ENCODE measurements around the gene ATP1A4.

ATP1A4 gene

GRCh38 chr1:160207771-160208556, 56.6 kb downstream of the ATP1A4 start:
- no peak for DNase-seq

- no peak for DNase-seq
Observed at GRCh38 chr1:160208557-160209320, 57.3 kb downstream of the ATP1A4 start.

GRCh38 chr1:160209321-160210046, 58.1 kb downstream of the ATP1A4 start:
- DNase-seq: no peak

DNA sequence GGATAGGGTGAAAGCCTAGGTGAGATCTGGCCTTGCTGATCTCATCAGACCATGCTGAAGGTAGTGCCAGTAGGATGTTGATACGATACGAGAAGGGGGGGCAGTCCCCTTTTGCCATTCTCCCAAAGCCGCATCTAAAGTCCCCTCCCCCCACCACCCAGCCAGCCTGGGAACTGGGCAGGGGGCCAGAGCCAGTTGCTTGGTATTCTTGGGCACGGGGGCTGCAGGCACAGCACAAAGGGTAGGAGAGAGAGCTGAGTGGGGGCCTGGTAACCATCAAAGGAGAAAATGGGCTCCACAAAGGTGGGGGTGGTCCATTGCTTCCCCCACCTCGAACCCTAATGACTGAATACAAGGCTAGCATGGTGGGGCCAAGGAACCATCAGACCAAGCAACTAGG, 59.2 kb downstream of the ATP1A4 start:
- DNase-seq: no peak

GRCh38 chr1:160211046-160211790, 59.8 kb downstream of the ATP1A4 start:
- DNase-seq: no peak

DNA sequence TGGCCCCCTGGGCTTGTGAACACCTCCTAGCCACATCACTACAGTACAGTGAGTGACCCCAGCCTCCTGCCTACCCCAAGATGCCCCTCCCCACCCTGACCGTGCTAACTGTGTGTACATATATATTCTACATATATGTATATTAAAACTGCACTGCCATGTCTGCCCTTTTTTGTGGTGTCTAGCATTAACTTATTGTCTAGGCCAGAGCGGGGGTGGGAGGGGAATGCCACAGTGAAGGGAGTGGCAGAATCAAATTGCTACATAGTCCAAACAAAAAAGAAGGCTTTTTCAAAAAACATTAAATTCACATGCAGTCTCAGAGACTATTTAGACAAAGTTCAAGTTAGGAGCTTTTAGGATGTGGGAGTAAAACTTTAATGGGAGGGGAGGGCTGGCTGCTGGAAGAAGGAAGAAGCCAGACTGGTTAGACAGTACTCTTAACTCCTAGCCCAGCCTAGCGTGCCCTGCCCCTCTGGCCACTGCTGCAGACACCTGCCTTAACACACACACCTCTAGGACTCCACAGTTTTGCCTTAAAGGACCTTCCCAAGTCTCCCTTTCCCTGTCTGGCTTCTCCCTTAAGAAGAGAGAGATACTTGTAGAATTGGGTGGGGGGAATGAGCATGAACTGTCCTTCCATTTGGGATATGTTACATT, 63.2 kb downstream of the ATP1A4 start:
- DNase-seq: no peak

DNA sequence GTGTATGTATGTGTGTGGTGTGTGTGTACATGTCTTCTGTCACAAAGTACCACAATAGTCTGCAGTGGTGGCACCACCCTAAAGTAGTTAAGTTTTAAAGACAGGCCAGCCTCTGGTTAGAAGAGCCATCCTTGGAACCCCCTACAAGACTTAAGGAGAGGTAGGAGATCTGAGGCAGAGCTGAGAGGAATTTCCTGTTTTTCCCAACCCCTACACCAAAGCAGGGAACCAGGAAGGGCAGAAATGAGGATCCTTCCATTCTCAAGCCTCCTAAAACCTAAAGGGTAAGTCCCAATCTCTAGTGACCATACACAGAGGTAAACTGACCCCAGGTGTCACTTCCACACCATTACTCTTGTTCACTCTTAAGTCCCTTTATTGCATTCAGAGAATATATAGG, 64.9 kb downstream of the ATP1A4 start:
- no peak for DNase-seq

DNA sequence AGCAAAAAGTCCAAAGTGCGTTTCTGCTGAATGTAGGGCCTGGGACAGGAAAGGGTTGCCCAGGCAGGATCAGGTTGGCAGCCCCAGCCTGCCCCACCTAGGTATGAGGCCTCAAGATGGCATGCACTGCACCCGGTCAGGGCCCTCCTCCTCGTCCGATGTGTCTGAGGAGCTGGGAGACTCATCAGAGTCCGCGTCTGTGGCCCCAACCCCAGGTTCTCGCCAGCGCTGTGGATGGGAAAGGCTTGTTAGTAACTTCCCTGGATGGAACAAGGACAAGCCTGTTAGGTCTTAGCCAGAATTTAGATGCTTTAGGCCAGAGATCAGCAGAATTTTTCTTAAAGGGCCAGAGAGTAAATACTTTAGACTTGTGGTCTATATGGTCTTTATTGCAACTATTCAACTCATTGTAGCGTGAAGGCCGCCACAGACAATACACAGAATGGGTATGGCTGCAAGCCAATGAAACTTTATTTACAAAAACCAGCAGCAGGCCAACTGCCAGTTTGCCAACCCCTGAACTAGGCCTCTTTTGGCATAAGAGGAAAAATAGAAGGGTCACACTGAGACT, 66.2 kb downstream of the ATP1A4 start:
- peak; percentile 30 for DNase-seq

GRCh38 chr1:160219062-160219929, 67.9 kb downstream of the ATP1A4 start:
- DNase-seq: no peak

DNA sequence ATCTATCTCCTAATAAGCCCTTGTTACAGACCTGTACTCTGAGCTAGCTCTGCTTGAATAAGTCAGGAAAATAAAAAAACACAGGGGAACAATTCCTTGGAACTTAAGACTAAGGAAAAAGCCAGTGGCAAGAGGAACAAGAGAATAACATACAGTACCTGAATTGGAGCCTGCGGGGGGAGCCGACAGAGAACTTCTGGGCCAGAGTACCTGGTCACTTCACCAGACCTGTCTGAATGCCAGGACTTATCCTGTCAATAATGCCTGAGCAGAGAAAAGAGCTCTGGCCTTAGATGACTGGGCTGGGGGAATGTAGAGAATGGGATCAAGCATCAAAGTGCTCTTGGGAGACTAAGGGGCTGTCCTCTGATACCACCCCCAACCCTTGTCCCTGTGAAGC, 68.9 kb downstream of the ATP1A4 start:
- DNase-seq: no peak

DNA sequence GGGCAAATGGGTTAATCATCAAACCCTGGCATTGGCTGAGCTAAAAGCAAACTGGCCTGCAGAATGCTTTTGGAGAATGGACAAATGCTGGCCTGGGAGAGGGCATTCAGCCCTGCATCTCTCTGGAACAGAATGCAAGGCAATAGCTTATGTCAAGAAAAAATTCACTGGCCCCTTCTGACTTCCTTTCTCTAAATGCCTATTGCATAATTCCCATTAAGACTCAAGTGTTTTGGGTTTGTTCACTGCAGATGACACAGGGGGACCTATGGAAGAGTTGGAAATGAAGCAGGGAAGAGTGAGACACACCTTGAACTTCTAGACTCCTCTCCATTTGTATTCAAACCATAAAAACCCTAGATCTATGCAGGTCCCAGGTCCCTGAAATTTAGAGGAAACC, 69.7 kb downstream of the ATP1A4 start:
- no peak for DNase-seq

- DNase-seq: no peak
Observed at GRCh38 chr1:160222546-160222945, 71.1 kb downstream of the ATP1A4 start.

DNA sequence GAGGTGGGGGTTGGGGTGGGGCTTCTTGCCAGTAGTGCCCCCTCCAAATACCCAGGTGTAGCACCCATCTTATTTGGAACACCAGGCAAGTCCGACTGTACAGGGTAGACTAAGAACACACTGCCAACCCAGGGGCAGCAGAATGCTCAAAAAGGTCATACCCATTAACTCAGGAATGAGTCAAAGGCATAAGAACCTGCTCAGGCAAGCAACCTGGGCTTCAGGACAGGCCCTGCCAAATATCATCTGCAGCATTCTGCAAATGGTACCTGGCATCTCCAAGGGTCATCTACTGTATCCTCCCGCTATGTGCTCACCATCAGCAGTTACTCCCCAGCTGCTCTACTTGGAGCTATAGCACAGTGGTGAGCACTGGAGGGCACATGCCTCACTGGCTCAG, 73.2 kb downstream of the ATP1A4 start:
- DNase-seq: no peak

GRCh38 chr1:160225345-160225744, 73.9 kb downstream of the ATP1A4 start:
- DNase-seq: no peak

- DNase-seq: no peak
Observed at GRCh38 chr1:160226623-160227022, 75.2 kb downstream of the ATP1A4 start.

- DNase-seq: no peak
Observed at GRCh38 chr1:160227034-160227433, 75.6 kb downstream of the ATP1A4 start.

- no peak for DNase-seq
Observed at GRCh38 chr1:160227561-160227960, 76.2 kb downstream of the ATP1A4 start.

DNA sequence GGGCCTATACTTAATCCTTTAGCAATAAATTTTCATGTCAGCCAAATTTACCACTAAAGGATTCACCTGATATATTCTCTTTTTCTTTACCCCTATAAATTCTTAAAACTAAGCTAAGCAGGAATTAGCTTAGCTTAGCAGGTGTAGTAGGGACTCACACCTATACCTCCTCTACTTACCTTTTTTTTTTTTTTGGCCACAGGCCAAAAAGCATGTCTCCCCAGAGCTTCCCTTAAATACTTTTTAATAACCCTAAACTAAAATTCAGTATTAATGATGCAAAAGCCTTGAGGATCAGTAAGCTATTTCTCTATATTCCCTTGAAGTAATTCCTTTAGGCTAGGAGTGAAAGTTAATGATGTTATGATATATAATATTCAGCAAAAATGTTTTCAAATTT, 77.0 kb downstream of the ATP1A4 start:
- no peak for DNase-seq

- DNase-seq: no peak
Observed at GRCh38 chr1:160232911-160233310, 81.5 kb downstream of the ATP1A4 start.

Measured in DMS79 (cell line).